Measurements from ENCODE around the gene PLRG1. TPM values are rescaled to one million over a fixed set of nuclear protein-coding genes. Genes with fewer than 3 reads are reported as not detected.

Gene PLRG1
- total RNA-seq, 2 experiments from 2014 or later = 41.7 to 104 TPM

GRCh38 chr4:154579927-154580326 is 29.7 kb upstream of the PLRG1 start:
- Histone ChIP-seq H3K27ac (ENCODE audit: low read depth, low read length, poor library complexity, severe bottlenecking) (no peak overlapping the region), H3K4me1 (ENCODE audit: insufficient read depth, low read length, poor library complexity, severe bottlenecking) (no peaks in the 10 kb centered on the region), H2AFZ (ENCODE audit: low read length) (no peak overlapping the region), H3K36me3 (ENCODE audit: insufficient read depth, low read length) (no peaks in the 10 kb centered on the region), H3K4me2 (ENCODE audit: low read length) (no peak overlapping the region), H3K9me3 (ENCODE audit: low read length) (no peaks in the 10 kb centered on the region), H3K9me2 (ENCODE audit: insufficient read depth, low read length) (no peaks in the 10 kb centered on the region), H4K20me1 (ENCODE audit: insufficient read depth, low read length) (no peaks in the 10 kb centered on the region), H3K4me3 (ENCODE audit: low read depth, low read length, poor library complexity, severe bottlenecking) (no peak overlapping the region), H3K79me2 (ENCODE audit: insufficient read depth, low read depth, low read length) (no peaks in the 10 kb centered on the region)
- no peak for DNase-seq (ENCODE audit: low spot score)
- TF ChIP-seq EZH2phosphoT487 (IDR thresholded peaks at IDR 0.05; ENCODE audit: borderline replicate concordance, low read depth, low read length) (no peak), CTCF (conservative IDR thresholded peaks at IDR 0.05; ENCODE audit: low read length) (no peak)
- intact Hi-C loops (cut with micrococcal nuclease; ENCODE audit: unreplicated experiment) = no loop called here
- ChIA-PET POLR2A (no interaction called here), CTCF (ENCODE audit: unreplicated experiment) (no interaction called here)
- no TSS peak for BruUV-seq (replicated peaks)

- no peak for TF ChIP-seq EZH2phosphoT487 (IDR thresholded peaks at IDR 0.05; ENCODE audit: borderline replicate concordance, low read depth, low read length)
- no peak for TF ChIP-seq CTCF (conservative IDR thresholded peaks at IDR 0.05; ENCODE audit: low read length)
- no TSS peak for BruUV-seq (replicated peaks)
- no peak overlapping the region for H3K27ac ChIP-seq (ENCODE audit: low read depth, low read length, poor library complexity, severe bottlenecking)
- intact Hi-C loops (cut with micrococcal nuclease; ENCODE audit: unreplicated experiment) = no loop called here
- H3K9me2 ChIP-seq (ENCODE audit: insufficient read depth, low read length) = no peaks in the 10 kb centered on the region
- DNase-seq (ENCODE audit: low spot score) = no peak
- no peak overlapping the region for H3K4me2 ChIP-seq (ENCODE audit: low read length)
- no peaks in the 10 kb centered on the region for H4K20me1 ChIP-seq (ENCODE audit: insufficient read depth, low read length)
- H3K36me3 ChIP-seq (ENCODE audit: insufficient read depth, low read length) = no peaks in the 10 kb centered on the region
- H3K4me1 ChIP-seq (ENCODE audit: insufficient read depth, low read length, poor library complexity, severe bottlenecking) = no peaks in the 10 kb centered on the region
- H3K4me3 ChIP-seq (ENCODE audit: low read depth, low read length, poor library complexity, severe bottlenecking) = no peak overlapping the region
- no peaks in the 10 kb centered on the region for H3K9me3 ChIP-seq (ENCODE audit: low read length)
- H2AFZ ChIP-seq (ENCODE audit: low read length) = no peak overlapping the region
- ChIA-PET POLR2A (interaction anchor here (0.6 to 0.9 kb wide), 2 partner anchors 9 to 297 kb away, joined by 3 read pairs; no protein-coding TSS in a partner anchor), CTCF (ENCODE audit: unreplicated experiment) (no interaction called here)
- no peaks in the 10 kb centered on the region for H3K79me2 ChIP-seq (ENCODE audit: insufficient read depth, low read depth, low read length)
These were observed 28.7 kb upstream of the PLRG1 start for GRCh38 chr4:154578919-154579318.

GRCh38 chr4:154577324-154577723 is 27.1 kb upstream of the PLRG1 start:
- Histone ChIP-seq H3K9me2 (ENCODE audit: insufficient read depth, low read length) (no peaks in the 10 kb centered on the region), H3K27ac (ENCODE audit: low read depth, low read length, poor library complexity, severe bottlenecking) (no peak overlapping the region), H3K9me3 (ENCODE audit: low read length) (no peaks in the 10 kb centered on the region), H4K20me1 (ENCODE audit: insufficient read depth, low read length) (no peaks in the 10 kb centered on the region), H3K79me2 (ENCODE audit: insufficient read depth, low read depth, low read length) (no peaks in the 10 kb centered on the region), H3K4me1 (ENCODE audit: insufficient read depth, low read length, poor library complexity, severe bottlenecking) (no peaks in the 10 kb centered on the region), H3K4me2 (ENCODE audit: low read length) (no peak overlapping the region), H2AFZ (ENCODE audit: low read length) (no peak overlapping the region), H3K4me3 (ENCODE audit: low read depth, low read length, poor library complexity, severe bottlenecking) (no peak overlapping the region), H3K36me3 (ENCODE audit: insufficient read depth, low read length) (no peaks in the 10 kb centered on the region)
- BruUV-seq (replicated peaks) = no TSS peak
- ChIA-PET CTCF (ENCODE audit: unreplicated experiment) (no interaction called here), POLR2A (no interaction called here)
- no peak for DNase-seq (ENCODE audit: low spot score)
- TF ChIP-seq EZH2phosphoT487 (IDR thresholded peaks at IDR 0.05; ENCODE audit: borderline replicate concordance, low read depth, low read length) = no peak
- TF ChIP-seq CTCF (conservative IDR thresholded peaks at IDR 0.05; ENCODE audit: low read length) = no peak
- intact Hi-C loops (cut with micrococcal nuclease; ENCODE audit: unreplicated experiment) = no loop called here

All from OCI-LY7 (cell line).